Limb (tissue), 2 donors: ENCODE measurements around the gene ACSBG1.
"Not testable (repeated sequence)": the region's sequence is repeated elsewhere in the genome, so short reads cannot be mapped to it uniquely, and the experiment has no call there.

Experiments
- DNase-seq, 2 donors: peaks; one replicate each; pipeline ENCODE4 v3.0.0-alpha.2; 2016; ENCODE audit errors: extremely low spot score in 2 of 2

ACSBG1 gene

DNA sequence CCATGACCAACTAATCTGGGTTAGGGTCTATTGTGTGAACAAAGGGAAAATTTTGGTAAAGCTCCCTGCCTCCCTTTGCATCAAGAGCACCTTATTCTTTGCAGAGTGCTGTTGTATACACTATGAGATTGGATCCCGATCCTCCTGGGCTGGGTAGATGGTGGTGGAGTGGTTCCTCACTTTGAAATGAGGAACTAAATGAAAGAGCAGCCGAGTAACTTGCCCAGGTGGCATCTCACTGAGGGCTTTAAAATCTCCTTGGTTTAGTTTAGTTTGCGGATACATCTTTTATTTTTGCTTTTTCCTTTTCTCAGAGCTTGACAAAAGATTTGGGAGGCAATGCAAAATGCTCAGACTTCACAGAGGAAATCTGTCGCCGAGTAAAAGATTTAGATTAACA is 65.8 kb downstream of the ACSBG1 start:
- no peak for DNase-seq

DNA sequence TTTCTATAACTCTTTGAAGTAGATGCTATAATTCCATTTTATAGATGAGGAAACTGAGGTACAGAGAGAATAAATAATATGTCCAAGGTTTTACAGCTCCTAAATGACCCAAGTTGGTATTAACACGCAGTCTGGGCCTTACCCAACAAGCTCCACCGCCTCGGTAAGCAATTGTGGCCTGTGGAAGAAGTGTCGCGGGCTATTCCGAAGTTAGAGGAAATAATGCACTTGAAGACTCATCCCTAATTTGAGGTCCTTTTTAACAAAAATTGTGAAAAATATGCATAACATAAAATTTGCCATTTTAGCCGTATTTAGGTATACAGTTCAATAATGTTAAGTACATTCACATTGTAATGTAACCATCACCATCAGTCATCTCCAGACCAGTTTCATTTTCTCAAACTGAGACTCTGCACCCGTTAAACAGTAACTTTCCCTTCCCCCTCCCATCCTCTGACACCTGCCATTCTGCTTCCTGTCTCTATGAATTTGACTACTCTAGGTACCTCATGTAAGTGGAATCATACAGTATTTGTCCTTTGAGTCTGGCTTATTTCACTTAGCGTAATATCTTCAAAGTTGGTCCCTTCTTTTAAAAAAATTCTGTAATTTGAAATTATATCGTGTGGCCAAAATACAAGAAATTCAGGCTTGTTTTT is 67.0 kb downstream of the ACSBG1 start:
- no peak for DNase-seq

DNA sequence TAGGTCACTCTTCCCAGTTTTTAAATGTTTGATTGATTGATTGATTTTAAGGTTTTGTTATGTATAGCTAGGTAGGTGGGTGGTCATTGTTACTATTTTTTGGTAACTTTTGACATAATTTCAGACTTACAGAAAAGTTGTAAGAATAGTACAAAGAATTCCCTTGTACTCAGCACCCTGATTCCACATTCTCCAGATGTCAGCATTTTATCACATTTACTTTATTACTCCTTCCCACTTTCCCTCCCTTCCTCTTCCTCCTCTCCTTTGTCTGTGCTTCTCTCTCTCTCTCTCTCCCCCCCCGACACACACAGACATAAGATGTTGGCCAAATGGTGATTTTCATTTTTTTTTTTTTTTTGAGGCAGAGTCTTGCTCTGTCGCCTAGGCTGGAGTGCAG is 70.4 kb downstream of the ACSBG1 start:
- no peak for DNase-seq

DNA sequence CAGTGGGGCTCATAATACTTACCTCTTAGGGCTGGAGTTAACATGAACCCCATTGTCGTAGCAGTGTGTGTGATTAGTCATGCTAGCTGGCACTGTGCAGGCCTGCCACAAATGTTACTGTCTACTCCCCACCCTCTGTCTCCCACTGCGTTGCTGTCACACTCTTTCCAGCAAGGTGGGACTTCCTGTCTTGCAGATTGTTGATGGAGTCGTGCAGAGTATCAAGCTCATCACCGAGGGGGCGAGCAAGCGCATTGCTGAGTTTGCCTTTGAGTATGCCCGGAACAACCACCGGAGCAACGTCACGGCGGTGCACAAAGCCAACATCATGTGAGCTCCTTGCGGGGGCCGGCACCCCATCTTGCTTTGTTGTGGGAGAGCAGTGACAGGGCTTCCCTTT is 72.3 kb downstream of the ACSBG1 start:
- DNase-seq = no peak

DNA sequence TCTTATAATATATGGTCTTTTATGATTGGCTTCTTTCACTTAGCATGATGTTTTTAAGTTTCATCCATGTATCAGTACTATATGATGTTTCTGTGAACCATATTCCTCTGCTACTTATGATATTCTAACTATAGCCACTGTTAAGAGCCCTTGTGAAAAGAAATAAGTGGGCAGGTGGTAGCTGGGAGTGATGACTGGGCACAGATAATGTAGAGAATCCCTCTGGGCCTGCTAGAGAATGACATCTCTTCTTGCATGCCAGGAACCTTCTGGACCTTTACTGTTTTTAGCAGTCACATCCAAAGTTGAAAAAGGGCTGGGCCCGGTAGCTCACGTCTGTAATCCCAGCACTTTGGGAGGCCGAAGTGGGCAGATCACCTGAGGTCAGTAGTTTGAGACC is 75.0 kb downstream of the ACSBG1 start:
- DNase-seq = no peak

DNA sequence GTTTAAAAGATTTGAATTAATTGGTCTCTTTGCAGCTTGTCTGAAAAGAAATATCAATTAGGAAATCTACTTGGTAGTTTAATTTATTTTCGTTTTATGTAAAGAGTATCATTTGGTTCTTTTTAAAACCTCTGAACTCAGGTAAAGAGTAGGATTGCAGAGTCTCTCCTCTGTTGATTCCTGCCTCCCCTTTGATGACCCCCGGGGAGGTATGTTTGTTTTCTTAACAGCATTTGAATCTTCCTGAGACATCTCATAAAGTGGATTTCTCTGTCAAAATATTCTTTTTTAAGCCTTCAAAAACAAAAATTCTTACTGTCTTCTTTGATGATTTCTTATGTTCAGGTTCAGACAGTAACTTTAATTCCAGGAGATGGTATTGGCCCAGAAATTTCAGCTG is 77.2 kb downstream of the ACSBG1 start:
- DNase-seq = no peak

DNA sequence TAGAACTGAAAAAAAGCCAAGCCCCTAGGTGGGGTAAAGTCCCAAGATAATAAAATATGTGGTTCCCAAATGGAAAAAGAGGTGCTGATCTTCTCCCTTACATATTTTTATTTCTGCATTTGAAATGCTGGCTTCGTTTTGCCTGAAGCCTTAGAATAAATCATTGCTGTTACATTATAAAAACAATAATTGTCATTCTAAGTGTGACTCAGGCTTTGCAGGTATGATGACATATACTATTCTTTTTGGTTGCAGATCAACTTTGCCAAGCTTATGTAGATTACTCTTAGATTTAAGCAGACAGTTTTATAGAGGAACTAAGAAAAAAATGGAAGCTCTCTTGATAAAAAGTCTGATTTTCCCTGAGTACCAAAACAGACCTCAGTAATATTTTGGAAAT is 77.7 kb downstream of the ACSBG1 start:
- no peak for DNase-seq

DNA sequence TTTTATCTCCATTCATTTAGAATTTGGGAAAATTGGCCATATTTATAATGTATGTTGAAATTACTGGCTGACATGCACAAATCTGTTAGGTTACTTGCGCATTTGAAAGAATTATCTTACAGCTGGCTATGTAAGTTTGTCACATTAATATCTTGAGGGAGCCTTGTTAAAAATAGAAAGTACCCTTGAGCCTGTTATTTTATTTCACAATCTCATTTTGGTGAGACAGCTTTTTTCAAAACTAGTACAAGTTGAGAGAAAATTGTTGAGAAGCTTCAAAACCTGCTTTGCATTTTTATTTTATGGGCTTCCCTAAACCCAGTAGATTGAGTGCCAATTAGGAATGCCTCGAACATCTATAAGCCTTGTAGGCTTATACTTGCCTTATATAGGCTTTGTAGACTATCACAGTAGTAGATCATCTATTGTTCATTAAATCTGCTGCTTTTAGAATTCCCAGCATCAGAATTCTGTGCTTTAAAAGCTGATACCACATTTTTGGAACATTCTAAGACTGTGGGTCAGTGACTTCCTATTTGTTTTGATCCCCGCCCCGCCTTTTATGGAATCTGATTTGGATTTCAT is 78.9 kb downstream of the ACSBG1 start:
- DNase-seq = no peak

DNA sequence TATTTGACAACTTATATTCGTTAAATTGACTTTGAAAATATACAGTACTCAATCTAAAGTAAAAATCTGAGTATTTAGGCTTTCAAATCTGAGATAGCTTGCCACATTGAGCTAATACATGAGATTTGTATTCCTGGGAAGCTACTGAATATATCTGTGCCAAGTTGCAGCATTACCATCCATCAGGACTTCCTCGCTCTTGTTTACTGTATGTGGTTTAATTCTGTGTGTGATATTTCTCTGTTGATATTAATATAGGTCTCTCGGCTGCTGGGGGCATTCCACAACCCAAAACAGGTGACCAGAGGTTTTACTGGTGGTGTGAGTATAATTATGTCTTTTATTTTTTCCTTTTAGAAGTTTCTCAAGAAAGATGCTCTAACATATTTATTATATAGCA is 79.4 kb downstream of the ACSBG1 start:
- DNase-seq = no peak

DNA sequence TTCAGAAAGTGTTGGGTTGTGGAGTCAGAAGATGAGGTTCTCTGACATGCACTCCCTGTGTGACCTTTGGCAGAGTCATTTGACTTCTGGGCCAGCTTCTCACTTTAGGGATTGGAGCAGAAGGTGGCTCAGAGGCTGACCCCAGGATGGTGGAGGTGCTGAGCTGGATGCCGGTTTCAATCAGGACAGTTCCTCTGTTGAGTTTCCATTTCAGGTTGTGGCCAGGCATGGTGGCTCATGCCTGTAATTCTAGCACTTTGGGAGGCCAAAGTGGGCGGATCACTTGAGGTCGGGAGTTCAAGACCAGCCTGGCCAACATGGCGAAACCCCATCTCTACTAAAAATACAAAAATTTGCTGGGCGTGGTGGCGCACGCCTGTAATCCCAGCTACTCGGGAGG is 83.3 kb downstream of the ACSBG1 start:
- not testable (repeated sequence) for DNase-seq

DNA sequence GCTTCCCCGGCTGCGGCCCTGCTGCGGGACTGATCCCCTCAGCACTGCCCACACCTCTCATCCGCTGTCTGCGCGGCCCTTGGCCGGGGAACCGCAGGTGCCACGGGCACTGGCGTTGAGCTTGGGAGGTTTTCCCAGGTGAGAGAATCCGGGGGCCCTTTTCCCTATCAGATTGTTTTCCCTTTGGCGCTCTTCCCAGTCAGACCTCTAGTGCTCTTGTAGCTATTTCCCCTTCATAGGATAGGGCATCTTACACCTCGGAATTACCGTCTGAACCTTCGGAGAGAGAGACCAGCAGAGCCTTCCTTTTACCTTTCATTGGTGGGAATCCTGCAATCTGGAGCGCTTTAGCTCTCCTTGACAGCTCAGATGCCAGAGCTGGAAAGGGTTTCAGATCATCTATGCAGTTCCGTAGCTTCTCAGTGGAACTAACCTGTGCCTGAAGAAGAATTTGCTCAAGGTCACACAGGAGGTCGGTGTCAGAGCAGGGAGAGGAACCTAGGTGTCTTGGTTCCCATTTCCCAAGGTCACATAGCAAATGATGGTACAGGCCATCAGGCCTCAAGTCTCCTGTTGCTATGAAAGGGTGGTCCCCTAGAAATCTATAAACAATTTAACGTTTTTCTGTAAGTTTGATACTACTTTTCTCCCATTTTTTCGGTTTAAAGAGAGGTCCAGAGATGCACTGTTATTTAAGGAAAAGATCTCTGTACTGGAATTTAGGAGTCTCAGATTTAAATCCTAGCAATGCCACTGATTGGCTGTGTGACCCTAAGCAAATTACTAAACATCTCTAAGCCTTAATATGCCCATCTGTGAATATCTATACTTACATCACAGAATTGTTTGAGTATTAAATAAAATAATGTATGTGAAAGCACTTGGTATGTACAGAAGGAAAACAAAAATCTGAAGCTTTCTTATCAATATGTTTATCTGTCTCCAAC is 84.3 kb downstream of the ACSBG1 start:
- DNase-seq = no peak

DNA sequence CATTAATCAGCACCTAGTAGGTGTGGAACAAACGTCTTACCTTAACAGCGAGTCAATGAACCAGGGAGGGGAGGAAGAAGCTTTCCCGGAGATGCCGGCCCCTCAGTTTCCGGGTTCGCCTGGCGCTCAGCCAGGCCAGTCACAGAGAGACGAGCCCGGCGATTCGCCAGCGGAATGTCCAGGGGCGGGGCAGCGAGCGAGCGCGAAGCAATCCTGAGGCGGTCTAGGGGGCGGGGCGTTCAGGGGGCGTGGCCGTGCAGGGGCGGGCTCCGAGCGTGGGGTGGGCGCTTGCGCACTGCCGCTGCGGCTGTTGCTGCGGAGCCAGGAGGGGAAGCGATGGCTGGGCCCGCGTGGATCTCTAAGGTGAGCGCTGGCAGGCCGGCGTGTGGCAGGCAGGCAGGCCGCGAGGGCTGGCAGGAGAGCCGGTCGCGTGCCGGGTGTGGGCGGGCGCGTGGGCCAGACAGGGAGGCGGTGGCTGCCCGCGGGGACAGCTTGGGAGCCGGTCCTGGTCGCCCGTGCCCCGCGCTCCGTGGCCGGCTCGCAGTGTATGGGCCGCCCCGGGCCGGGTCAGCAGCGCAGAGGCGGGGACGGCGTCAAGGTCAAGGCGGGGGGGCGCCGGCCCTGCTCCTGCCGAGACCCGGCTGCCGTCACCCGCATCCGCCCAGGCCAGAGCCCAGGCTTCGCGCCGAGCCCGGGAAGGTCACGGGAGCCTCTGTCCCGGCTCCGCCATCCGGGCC is 85.1 kb downstream of the ACSBG1 start, which contains the start of gene IDH3A:
IDH3A (plus strand) TSS at position 295 of the 737 bp plus-strand sequence; CDS start at position 337, 42 bp downstream.
- peak; percentile 98 to 100 for DNase-seq

DNA sequence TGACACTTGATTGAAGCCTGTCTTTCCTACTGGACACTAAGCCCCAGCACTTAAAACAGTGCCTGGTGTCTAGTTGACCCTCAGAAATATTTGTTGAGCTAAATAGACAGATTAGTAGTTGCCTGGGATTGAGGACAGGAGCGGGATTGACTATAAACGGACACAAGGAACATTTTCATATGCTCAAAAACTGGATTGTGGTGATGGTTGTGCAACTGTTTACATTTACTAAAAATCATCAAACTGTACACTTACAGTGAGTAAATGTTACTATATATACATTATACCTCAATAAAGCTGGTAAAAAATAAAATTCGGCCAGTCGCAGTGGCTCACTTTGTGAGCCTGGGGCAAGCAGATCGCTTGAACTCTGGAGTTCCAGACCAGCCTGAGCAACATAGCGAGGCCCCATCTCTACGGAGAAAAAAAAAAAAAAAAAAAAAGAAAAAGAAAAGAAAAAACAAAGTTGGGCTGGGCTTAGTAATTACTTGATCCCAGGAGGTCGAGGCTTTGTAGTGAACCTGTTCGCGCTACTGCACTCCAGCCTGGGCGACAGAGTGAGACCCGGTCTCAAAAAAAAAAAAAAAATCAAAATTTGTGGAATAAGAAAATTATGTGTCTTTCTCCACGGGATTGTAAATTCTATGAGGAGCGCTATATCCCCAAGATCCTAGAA is 85.8 kb downstream of the ACSBG1 start:
- no peak for DNase-seq

DNA sequence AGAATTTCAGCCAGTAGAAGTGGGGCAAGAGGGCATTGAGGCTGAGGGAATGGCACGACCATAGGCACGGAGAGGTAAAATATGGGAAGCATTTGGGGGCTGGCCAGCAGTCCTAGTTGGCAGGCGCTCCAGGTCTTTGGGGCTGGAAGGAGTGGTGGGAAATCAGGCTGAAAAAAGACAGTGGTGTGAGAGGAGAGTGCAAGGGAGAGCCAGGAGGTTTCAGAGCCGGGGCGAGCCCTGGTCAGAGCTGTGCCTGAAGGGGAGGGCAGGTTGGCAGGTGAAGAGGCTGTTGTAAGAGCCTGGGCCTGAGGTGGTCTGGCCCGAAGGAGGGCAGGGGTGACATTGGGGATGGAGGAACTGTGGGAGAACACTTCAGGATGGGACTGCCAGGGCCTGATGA is 86.8 kb downstream of the ACSBG1 start:
- DNase-seq = no peak

DNA sequence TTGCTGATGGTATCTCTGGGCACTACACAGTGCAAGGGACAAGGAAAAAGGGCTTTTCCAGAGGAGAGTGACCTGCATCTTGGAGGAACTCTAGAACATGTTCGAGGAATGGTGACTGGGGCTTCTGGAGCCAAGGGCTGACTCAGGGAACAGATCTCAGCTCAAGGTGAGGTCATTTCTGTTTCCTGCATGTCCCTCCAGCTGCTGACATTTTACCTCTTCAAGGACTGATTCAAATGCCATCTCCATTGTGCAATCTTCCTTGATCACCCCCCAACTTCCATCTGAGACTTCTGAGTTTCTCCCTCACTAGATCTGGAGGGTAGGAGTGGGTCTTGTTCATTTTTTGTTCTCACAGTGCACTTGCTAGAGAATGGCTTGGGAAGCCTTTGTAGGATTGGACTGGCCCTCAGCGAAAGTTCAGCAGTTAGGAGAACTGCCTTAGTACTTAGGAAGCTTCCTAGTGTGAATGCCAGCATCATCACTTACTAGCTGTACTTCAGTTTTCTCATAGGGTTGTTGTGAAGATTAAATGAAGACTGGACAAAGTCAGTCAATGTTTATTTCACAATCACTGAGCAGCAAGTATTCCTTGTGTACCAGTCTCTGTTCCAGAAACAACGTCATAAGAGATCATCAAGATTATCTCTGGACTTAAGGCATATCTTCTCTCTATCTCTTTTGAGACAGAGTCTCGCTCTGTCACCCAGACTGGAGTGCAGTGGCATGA is 87.8 kb downstream of the ACSBG1 start:
- DNase-seq = no peak

DNA sequence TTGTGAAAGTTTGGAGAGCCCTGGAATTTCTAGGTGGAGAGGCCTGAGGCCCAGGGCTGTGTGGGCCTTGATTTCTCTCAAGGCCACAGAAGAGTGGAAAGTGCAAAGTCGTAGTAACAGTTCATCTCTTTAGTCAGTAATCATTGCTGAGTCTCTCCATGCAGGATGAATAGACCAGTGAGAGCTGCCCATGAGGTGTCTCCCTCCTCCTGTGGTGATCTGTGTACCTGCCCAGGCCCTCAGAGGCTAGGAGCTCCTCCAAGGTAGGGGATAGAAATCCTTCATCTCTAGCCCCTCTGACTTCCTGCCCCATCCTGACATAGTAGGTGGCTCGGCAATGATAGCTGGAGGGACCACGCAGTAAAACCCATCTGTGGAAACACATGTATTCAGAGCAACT is 92.0 kb downstream of the ACSBG1 start:
- no peak for DNase-seq

DNA sequence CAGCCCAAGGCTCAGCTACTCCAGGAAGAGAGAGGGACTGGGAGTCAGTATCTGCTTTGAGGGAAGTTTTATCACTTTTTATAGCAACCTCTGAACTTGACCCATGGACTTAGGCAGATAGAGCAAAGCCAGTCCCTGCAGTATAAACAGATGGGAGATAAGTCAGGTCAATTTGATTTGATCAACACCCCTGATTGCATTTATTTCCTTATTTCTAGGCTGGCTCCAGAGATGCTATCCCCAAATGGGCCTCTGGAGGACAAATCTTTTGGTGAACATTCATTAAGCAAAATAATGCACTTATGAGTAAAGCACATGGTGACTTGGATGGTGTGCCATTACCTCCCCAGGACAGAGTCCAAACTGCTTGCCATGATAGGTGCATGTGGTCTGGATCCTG is 94.1 kb downstream of the ACSBG1 start:
- DNase-seq = no peak

DNA sequence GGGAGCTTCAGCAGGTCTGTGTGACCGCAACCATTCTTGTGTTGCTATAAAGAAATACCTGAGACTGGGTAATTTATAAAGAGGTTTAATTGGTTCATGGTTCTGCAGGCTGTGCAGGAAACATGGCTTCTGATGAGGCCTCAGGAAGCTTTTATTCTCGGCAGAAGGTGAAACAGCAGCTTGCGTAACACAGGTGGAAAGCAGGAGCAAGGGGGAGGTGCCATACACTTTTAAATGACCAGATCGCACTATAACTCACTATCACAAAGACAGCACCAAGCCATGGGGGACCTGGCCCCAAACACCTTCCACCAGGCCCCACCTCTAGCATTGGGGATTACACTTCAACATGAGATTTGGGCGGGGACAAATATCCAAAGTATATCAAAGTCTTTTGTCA is 94.8 kb downstream of the ACSBG1 start:
- no peak for DNase-seq

DNA sequence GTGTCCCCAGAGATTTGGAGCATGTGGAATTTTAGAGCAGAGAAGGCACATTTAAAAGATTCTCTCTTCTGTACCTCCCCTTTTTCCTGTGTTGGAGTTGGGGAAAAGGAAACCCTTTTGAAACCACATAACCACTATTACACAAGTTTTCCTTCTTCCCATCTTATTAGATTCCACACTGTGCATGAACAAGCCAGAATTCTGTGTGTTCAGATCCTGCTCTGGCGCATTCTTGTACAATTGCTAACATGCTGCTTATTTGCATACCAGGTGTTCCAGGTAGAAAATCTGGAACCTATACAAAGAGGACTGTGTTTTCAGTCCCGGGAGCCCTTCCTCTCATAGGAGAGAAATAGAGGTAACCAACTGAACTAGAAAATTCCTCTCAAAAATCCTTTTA is 100.6 kb downstream of the ACSBG1 start:
- no peak for DNase-seq

DNA sequence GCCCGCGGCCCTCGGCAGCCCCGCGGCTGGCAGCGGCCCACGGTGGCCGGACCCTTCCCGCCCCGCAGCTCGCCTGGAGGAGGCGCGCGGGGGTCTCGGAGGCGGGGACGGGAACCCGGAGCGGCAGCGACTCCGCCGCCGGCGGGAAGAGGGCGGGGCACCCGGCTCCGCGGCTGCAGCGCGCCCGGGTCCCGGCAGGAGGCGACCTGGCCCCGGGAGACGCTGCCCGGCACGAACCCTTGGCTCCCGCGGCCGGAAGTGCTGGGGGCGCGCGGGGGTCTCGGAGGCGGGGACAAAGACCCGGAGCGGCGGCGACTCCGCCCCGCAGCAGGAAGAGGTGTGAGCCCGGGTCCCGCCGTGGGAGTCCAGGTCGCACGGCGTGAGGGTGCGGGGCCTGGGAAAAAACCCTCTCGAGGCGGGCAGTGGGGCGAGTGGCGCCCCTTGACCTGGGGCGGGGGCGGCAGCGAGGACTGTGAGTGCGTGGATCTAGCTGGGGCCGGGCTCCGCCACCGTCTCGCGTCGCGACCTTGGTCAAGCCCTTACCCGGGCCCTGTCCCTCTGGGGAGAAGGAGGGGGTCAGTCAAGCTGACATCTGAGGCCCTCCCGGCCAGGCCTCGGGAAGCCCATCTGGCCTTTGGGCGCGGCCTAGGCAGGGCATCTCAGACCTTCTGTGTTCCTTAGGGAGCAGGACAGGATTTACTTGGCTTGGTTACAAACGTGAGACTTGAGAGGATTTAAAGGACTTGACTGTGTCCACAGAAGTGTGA is 102.9 kb downstream of the ACSBG1 start, which contains the start of gene CIB2:
CIB2 (minus strand) TSS at position 151 of the 767 bp plus-strand sequence. CDS start 230 bp downstream, outside the sequence.
- peak; percentile 70 to 91 for DNase-seq
